Body of pancreas (tissue), 4 donors: ENCODE measurements around the gene NBDY. TPM values are rescaled to one million over a fixed set of nuclear protein-coding genes. Genes with fewer than 3 reads are reported as not detected.
"Not testable (repeated sequence)": the region's sequence is repeated elsewhere in the genome, so short reads cannot be mapped to it uniquely, and the experiment has no call there.

Experiments
- ATAC-seq: fragments of 150-250 bp; one replicate; pipeline ENCODE4 v1.9.1; 2016
- DNase-seq, 4 donors: peaks; one replicate each; pipeline ENCODE4 v3.0.0-alpha.2; 2019
- H3K27ac ChIP-seq, 4 donors: fragments of 200-600 bp; sonication (generic); 1 replicate in 3 of 4; 2 replicates in 1 of 4; pipeline versions ENCODE4 v1.5.1 to v1.6.1; 2016 to 2019; ENCODE audit warnings: mild to moderate bottlenecking in 1 of 4, mixed read lengths in 1 of 4, moderate library complexity in 1 of 4
- H3K27me3 ChIP-seq, 2 donors: fragments of 200-600 bp; sonication (generic); one replicate each; pipeline ENCODE4 v1.6.0; 2016; ENCODE audit warnings: mild to moderate bottlenecking in 1 of 2
- H3K36me3 ChIP-seq, 2 donors: fragments of 200-600 bp; sonication (generic); replicated peaks in 1 of 2; 2 replicates each; pipeline ENCODE4 v1.5.1; 2016; ENCODE audit warnings: low read depth in 2 of 2; ENCODE audit not compliant: insufficient read depth in 1 of 2
- H3K4me1 ChIP-seq: fragments of 200-600 bp; sonication (generic); one replicate; pipeline ENCODE4 v1.6.0; 2016
- H3K4me3 ChIP-seq, 2 donors: fragments of 200-600 bp; sonication (generic); 1 replicate in 1 of 2; 2 replicates in 1 of 2; pipeline ENCODE4 v1.5.1; 2016 to 2019
- H3K9me3 ChIP-seq, 3 donors: fragments of 200-600 bp; sonication (generic); 1 replicate in 2 of 3; 2 replicates in 1 of 3; pipeline ENCODE4 v1.5.1; 2016
- CTCF ChIP-seq, 7 experiments: fragments of 450-650 bp in 4 of 7; fragments of 200-600 bp in 3 of 7; sonication (generic) in 3 of 7; IDR thresholded peaks; one replicate each; pipeline ENCODE4 v1.5.1; 2016 to 2019; ENCODE audit warnings: antibody characterized with exemption in 7 of 7
- POLR2A ChIP-seq, 3 donors: fragments of 450-650 bp; IDR thresholded peaks; one replicate each; pipeline ENCODE4 v1.6.1; 2016; ENCODE audit warnings: antibody characterized with exemption in 3 of 3, mild to moderate bottlenecking in 2 of 3
- WGBS, 2 donors: methylation state at CpG; one replicate each; pipeline ENCODE4 v1.1.5; 2017; 5-methylcytosine and 5-hydroxymethylcytosine counted together
- intact Hi-C: fragments of 100-400 bp; cut with DNase I; formaldehyde crosslinking; loops from one replicate; pipeline ENCODE4 v1.15.1; 2023
- total RNA-seq, 2 donors: library from RNA; depleted of rRNA; stranded (reverse); fragments of >200 nt; gene quantifications; one replicate each; pipeline ENCODE4 v1.1.0, GENCODE V29; 2016

The NBDY gene
- total RNA-seq, 2 donors from 2014 or later: 3.6 to 12.2 TPM

- Histone ChIP-seq H3K9me3 (no peaks in the 10 kb centered on the region), H3K4me3 (no peak overlapping the region), H3K27ac (no peak overlapping the region), H3K4me1 (no peaks in the 10 kb centered on the region), H3K36me3 (no peaks in the 10 kb centered on the region), H3K27me3 (no peaks in the 10 kb centered on the region)
- ATAC-seq (no peak), DNase-seq (no peak)
- intact Hi-C loops: no loop called here
- TF ChIP-seq POLR2A (IDR thresholded peaks at IDR 0.05): no peak
- 95 to 100% methylated on average over 1 of the region's 1 CpG for WGBS, 2 donors
These were observed 18.0 kb downstream of the NBDY start for GRCh38 chrX:56746996-56747395.

- no peak for TF ChIP-seq POLR2A (IDR thresholded peaks at IDR 0.05)
- TF ChIP-seq CTCF (IDR thresholded peaks at IDR 0.05): no peak
- Histone ChIP-seq H3K27me3 (no peaks in the 10 kb centered on the region), H3K36me3 (no peaks in the 10 kb centered on the region), H3K4me3 (no peak overlapping the region), H3K27ac (no peak overlapping the region), H3K4me1 (no peaks in the 10 kb centered on the region), H3K9me3 (no peaks in the 10 kb centered on the region)
- ATAC-seq: no peak
- intact Hi-C loops: no loop called here
- no peak for DNase-seq
These were observed 22.0 kb downstream of the NBDY start for GRCh38 chrX:56751071-56751470.

GRCh38 chrX:56757327-56757726 is 28.3 kb downstream of the NBDY start:
- DNase-seq: no peak
- Histone ChIP-seq H3K4me1 (no peaks in the 10 kb centered on the region), H3K36me3 (no peaks in the 10 kb centered on the region), H3K9me3 (no peaks in the 10 kb centered on the region), H3K27me3 (no peaks in the 10 kb centered on the region), H3K27ac (no peak overlapping the region), H3K4me3 (no peak overlapping the region)
- 93 to 94% methylated on average over 7 of the region's 7 CpGs for WGBS, 2 donors
- TF ChIP-seq CTCF (IDR thresholded peaks at IDR 0.05): no peak
- no peak for TF ChIP-seq POLR2A (IDR thresholded peaks at IDR 0.05)
- ATAC-seq: no peak
- intact Hi-C loops: no loop called here

GRCh38 chrX:56758456-56758855 is 29.4 kb downstream of the NBDY start:
- TF ChIP-seq CTCF (IDR thresholded peaks at IDR 0.05) (no peak), POLR2A (IDR thresholded peaks at IDR 0.05) (no peak)
- H3K9me3 ChIP-seq: no peaks in the 10 kb centered on the region
- H3K4me3 ChIP-seq: no peak overlapping the region
- H3K27ac ChIP-seq: no peak overlapping the region
- DNase-seq (no peak), ATAC-seq (no peak)
- no peaks in the 10 kb centered on the region for H3K4me1 ChIP-seq
- WGBS, 2 donors: 89% methylated on average over 3 of the region's 4 CpGs; no CpG with 5 or more reads in 1 of the 2 donors
- H3K27me3 ChIP-seq: no peaks in the 10 kb centered on the region
- intact Hi-C loops: no loop called here
- H3K36me3 ChIP-seq: no peaks in the 10 kb centered on the region

- H3K9me3 ChIP-seq: no peaks in the 10 kb centered on the region
- ATAC-seq (no peak), DNase-seq (no peak)
- no peak overlapping the region for H3K27ac ChIP-seq
- H3K4me3 ChIP-seq: no peak overlapping the region
- H3K4me1 ChIP-seq: peaks cover 3% of the 10 kb centered on the region
- intact Hi-C loops: no loop called here
- no peaks in the 10 kb centered on the region for H3K36me3 ChIP-seq
- WGBS, 2 donors: 100% methylated on average over 6 of the region's 7 CpGs; no CpG with 5 or more reads in 1 of the 2 donors
- H3K27me3 ChIP-seq: no peaks in the 10 kb centered on the region
- TF ChIP-seq POLR2A (IDR thresholded peaks at IDR 0.05): no peak
- TF ChIP-seq CTCF (IDR thresholded peaks at IDR 0.05): no peak
These were observed 30.8 kb downstream of the NBDY start for GRCh38 chrX:56759736-56760409.

GRCh38 chrX:56760410-56761124 is 31.5 kb downstream of the NBDY start:
- H3K4me1 ChIP-seq, H3K27ac ChIP-seq, H3K9me3 ChIP-seq, H3K27me3 ChIP-seq, H3K36me3 ChIP-seq, ATAC-seq, H3K4me3 ChIP-seq, intact Hi-C loops, DNase-seq: not testable (repeated sequence)
- 84 to 89% methylated on average over 14 to 15 of the region's 15 CpGs for WGBS, 2 donors
